K562 treated with DMSO at 1 percent for 12 hours (cell line): Measurements from ENCODE around the gene CENPE. TPM values are rescaled to one million over a fixed set of nuclear protein-coding genes. Genes with fewer than 3 reads are reported as not detected.

ENCODE experiments used
- total RNA-seq: library from RNA; unstranded; fragments of 300-600 nt; gene quantifications from 2 replicates; pipeline ENCODE4 v1.2.3, GENCODE V29; 2022; ENCODE audit not compliant: insufficient read depth

The CENPE gene, protein sequence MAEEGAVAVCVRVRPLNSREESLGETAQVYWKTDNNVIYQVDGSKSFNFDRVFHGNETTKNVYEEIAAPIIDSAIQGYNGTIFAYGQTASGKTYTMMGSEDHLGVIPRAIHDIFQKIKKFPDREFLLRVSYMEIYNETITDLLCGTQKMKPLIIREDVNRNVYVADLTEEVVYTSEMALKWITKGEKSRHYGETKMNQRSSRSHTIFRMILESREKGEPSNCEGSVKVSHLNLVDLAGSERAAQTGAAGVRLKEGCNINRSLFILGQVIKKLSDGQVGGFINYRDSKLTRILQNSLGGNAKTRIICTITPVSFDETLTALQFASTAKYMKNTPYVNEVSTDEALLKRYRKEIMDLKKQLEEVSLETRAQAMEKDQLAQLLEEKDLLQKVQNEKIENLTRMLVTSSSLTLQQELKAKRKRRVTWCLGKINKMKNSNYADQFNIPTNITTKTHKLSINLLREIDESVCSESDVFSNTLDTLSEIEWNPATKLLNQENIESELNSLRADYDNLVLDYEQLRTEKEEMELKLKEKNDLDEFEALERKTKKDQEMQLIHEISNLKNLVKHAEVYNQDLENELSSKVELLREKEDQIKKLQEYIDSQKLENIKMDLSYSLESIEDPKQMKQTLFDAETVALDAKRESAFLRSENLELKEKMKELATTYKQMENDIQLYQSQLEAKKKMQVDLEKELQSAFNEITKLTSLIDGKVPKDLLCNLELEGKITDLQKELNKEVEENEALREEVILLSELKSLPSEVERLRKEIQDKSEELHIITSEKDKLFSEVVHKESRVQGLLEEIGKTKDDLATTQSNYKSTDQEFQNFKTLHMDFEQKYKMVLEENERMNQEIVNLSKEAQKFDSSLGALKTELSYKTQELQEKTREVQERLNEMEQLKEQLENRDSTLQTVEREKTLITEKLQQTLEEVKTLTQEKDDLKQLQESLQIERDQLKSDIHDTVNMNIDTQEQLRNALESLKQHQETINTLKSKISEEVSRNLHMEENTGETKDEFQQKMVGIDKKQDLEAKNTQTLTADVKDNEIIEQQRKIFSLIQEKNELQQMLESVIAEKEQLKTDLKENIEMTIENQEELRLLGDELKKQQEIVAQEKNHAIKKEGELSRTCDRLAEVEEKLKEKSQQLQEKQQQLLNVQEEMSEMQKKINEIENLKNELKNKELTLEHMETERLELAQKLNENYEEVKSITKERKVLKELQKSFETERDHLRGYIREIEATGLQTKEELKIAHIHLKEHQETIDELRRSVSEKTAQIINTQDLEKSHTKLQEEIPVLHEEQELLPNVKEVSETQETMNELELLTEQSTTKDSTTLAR (N-terminal part only)
- total RNA-seq: 5.1 and 22.4 TPM in 2 replicates

DNA sequence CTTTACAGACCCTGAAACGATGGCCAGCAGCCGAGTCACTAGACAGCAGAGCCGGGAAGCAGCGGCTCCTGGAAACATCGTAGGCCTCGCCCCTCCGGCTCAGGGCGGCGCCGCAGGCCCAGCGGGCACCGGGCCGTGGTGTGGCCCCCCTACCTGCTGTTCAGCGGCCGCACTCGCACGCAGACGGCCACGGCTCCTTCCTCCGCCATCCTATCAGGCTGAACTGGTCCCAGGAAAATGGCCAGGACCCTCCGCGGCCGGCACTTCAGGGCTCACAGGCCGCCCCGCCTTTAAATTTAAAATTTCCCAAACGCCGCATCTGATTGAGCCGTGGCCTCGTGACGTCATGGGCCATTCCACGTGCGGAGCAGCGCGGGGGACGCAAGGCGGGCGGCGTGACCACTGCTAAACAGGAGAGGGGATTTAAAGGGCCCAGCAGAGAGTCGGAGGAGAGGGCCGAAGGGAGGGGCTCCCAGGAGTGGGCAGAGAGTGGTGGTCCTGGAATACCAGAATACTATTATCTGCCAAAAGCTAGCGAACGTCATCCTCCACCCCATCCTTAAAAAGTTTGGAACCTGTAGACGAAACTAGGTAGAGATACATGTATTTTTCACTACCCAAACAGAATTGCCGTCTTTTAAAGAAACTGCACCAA, at the start of gene CENPE:
CENPE (minus strand) TSS at position 233 of the 655 bp plus-strand sequence; CDS start at position 209, 24 bp downstream.

GRCh38 chr4:103099691-103100392, 98.3 kb downstream of the CENPE start, which contains the start of gene BDH2:
TSS of gene BDH2 (minus strand) at chr4:103099834. CDS start at chr4:103096254, 3,580 bp downstream.

GRCh38 chr4:103076747-103077347, 121.3 kb downstream of the CENPE start, which contains the start of gene SLC9B2:
TSS of gene SLC9B2 (minus strand) at chr4:103076761. CDS start at chr4:103067550, 9,211 bp downstream.

Other genes with a start within 250 kb of the CENPE start
- gene SLC9B1, start 178.6 kb downstream of the CENPE start, total RNA-seq: not detected in 2 replicates
- 1.8 and 11.9 TPM in 2 replicates for gene SLC9B2, start 121.6 kb downstream of the CENPE start, total RNA-seq
- gene BDH2, start 98.5 kb downstream of the CENPE start, total RNA-seq: 4.6 and 13.7 TPM in 2 replicates